GM19025 (cell line): ENCODE results near the gene POLR2C.
A peak's percentile ranks its signal among the peaks of the same experiment; 100 is the strongest.

ENCODE experiments used
- ATAC-seq: cut with Tn5 transposase; IDR thresholded peaks from one replicate; pipeline ENCODE4 v1.9.1; 2021; ENCODE audit warnings: mild to moderate bottlenecking, low read depth, moderate library complexity; ENCODE audit not compliant: unreplicated experiment

POLR2C gene

GRCh38 chr16:57517397-57518367 is 55.2 kb downstream of the POLR2C start:
- no peak for ATAC-seq

GRCh38 chr16:57518520-57518919 is 56.0 kb downstream of the POLR2C start:
- no peak for ATAC-seq

GRCh38 chr16:57518922-57519321 is 56.4 kb downstream of the POLR2C start:
- ATAC-seq: no peak

GRCh38 chr16:57519796-57520360 is 57.4 kb downstream of the POLR2C start:
- ATAC-seq: peak; percentile 79
